IMR-90 (cell line): ENCODE results near the gene ILDR2. TPM values are rescaled to one million over a fixed set of nuclear protein-coding genes. Genes with fewer than 3 reads are reported as not detected.

Experiments used
- ATAC-seq: fragments of 200-7000 bp; cut with Tn5 transposase; 2 replicates; pipeline ENCODE4 v1.9.1; 2020; ENCODE audit warnings: low read depth, mild to moderate bottlenecking, moderate library complexity
- BruUV-seq: library from RNA; stranded (reverse); fragments of 400-500 nt; replicated peaks from 2 replicates; lab custom pipeline; 2021; lab: Mats Ljungman, UMichigan
- CTCF ChIA-PET: fragments of 300-600 bp; formaldehyde crosslinking; extraction: SDS; loops from one replicate; lab custom pipeline; 2021; ENCODE audit warnings: antibody characterized with exemption; lab: Yijun Ruan, JAX
- POLR2A ChIA-PET: fragments of 300-600 bp; sonication (Branson Sonifier 250); formaldehyde crosslinking; loops from one replicate; lab custom pipeline; 2022; ENCODE audit warnings: antibody characterized with exemption; ENCODE audit not compliant: unreplicated experiment; lab: Charles Lee
- DNase-seq: peaks from one replicate; pipeline ENCODE4 v3.0.0; 2013
- H2AFZ ChIP-seq: replicated peaks from 2 replicates; pipeline ENCODE3; 2013; ENCODE audit warnings: low read length, mild to moderate bottlenecking; ENCODE audit not compliant: poor library complexity
- H2AK5ac ChIP-seq: 2 replicates; pipeline ENCODE4 v1.6.1; 2013; ENCODE audit warnings: low read depth, low read length, inconsistent platforms
- H2AK9ac ChIP-seq: replicated peaks from 2 replicates; pipeline ENCODE3; 2013; ENCODE audit warnings: mild to moderate bottlenecking, low read depth, low read length, moderate library complexity; ENCODE audit not compliant: poor library complexity
- H2BK120ac ChIP-seq: 2 replicates; pipeline ENCODE4 v1.6.1; 2013; ENCODE audit warnings: low read depth, low read length, inconsistent platforms
- H2BK15ac ChIP-seq: 3 replicates; pipeline ENCODE4 v1.6.1; 2013; ENCODE audit warnings: low read depth, low read length, inconsistent platforms
- H2BK20ac ChIP-seq: 2 replicates; pipeline ENCODE4 v1.6.1; 2013; ENCODE audit warnings: low read depth, mild to moderate bottlenecking, inconsistent platforms, low read length, moderate library complexity
- H2BK5ac ChIP-seq: 2 replicates; pipeline ENCODE4 v1.6.1; 2013; ENCODE audit warnings: mild to moderate bottlenecking, low read depth, low read length, inconsistent platforms; ENCODE audit not compliant: poor library complexity, severe bottlenecking
- H3K14ac ChIP-seq: replicated peaks from 2 replicates; pipeline ENCODE4 v1.6.1; 2013; ENCODE audit warnings: low read depth, low read length, inconsistent platforms
- H3K18ac ChIP-seq: 2 replicates; pipeline ENCODE4 v1.6.1; 2013; ENCODE audit warnings: low read depth, low read length, control low read depth
- H3K23ac ChIP-seq: 2 replicates; pipeline ENCODE4 v1.6.1; 2013; ENCODE audit warnings: low read depth, low read length, inconsistent platforms
- H3K27ac ChIP-seq: 2 replicates; pipeline ENCODE4 v1.5.1; 2013; ENCODE audit warnings: mild to moderate bottlenecking, control low read depth, low read length; ENCODE audit not compliant: insufficient read depth
- H3K27me3 ChIP-seq: 2 replicates; pipeline ENCODE4 v1.6.1; 2013; ENCODE audit warnings: low read length; ENCODE audit not compliant: control insufficient read depth, insufficient read depth
- H3K36me3 ChIP-seq: 2 replicates; pipeline ENCODE4 v1.6.1; 2013; ENCODE audit warnings: low read length, mixed read lengths; ENCODE audit not compliant: control insufficient read depth, insufficient read depth
- H3K4ac ChIP-seq: 2 replicates; pipeline ENCODE4 v1.6.1; 2013; ENCODE audit warnings: low read depth, low read length, inconsistent platforms
- H3K4me1 ChIP-seq: 2 replicates; pipeline ENCODE4 v1.6.1; 2013; ENCODE audit warnings: low read length, mixed read lengths; ENCODE audit not compliant: control insufficient read depth, insufficient read depth
- H3K4me2 ChIP-seq: 2 replicates; pipeline ENCODE4 v1.6.1; 2013; ENCODE audit warnings: low read depth, mild to moderate bottlenecking, control low read depth, low read length, moderate library complexity
- H3K4me3 ChIP-seq: 2 replicates; pipeline ENCODE4 v1.5.1; 2013; ENCODE audit warnings: low read depth, mild to moderate bottlenecking, control low read depth, low read length, moderate library complexity; ENCODE audit not compliant: insufficient read depth
- H3K56ac ChIP-seq: 2 replicates; pipeline ENCODE4 v1.6.1; 2013; ENCODE audit warnings: low read length, inconsistent platforms; ENCODE audit not compliant: insufficient read depth; ENCODE audit errors: extremely low read depth
- H3K79me1 ChIP-seq, 2 experiments: 2 replicates each; pipeline ENCODE4 v1.6.1; 2013; ENCODE audit warnings: low read length in 2 of 2, inconsistent platforms in 1 of 2, low read depth in 1 of 2
- H3K9ac ChIP-seq: 2 replicates; pipeline ENCODE4 v1.6.1; 2013; ENCODE audit warnings: low read depth, low read length, control low read depth
- H3K9me1 ChIP-seq: 2 replicates; pipeline ENCODE4 v1.6.1; 2013; ENCODE audit warnings: low read length, inconsistent platforms; ENCODE audit not compliant: insufficient read depth
- H3K9me3 ChIP-seq: 2 replicates; pipeline ENCODE4 v1.6.1; 2013; ENCODE audit warnings: low read length; ENCODE audit not compliant: control insufficient read depth, insufficient read depth
- H4K20me1 ChIP-seq: 2 replicates; pipeline ENCODE4 v1.6.1; 2013; ENCODE audit warnings: low read length, inconsistent platforms; ENCODE audit not compliant: insufficient read depth
- H4K5ac ChIP-seq: 2 replicates; pipeline ENCODE4 v1.6.1; 2013; ENCODE audit warnings: mild to moderate bottlenecking, low read depth, low read length, control low read depth
- H4K8ac ChIP-seq, 2 experiments: 2 replicates each; pipeline ENCODE4 v1.6.1; 2013; ENCODE audit warnings: low read depth in 2 of 2, low read length in 2 of 2, control low read depth in 1 of 2, inconsistent platforms in 1 of 2
- H4K91ac ChIP-seq: 2 replicates; pipeline ENCODE4 v1.6.1; 2013; ENCODE audit warnings: low read depth, low read length, inconsistent platforms; ENCODE audit not compliant: insufficient read depth
- CEBPB ChIP-seq: IDR thresholded peaks from 2 replicates; pipeline ENCODE4 v1.6.1; 2012; ENCODE audit warnings: low read depth, low read length, improper control_type of control experiment
- CHD1 ChIP-seq: IDR thresholded peaks from 2 replicates; pipeline ENCODE4 v1.6.1; 2012; ENCODE audit warnings: low read depth, low read length, improper control_type of control experiment
- FOS ChIP-seq: fragments of 150-350 bp; IDR thresholded peaks from 2 replicates; pipeline ENCODE4 v1.6.1; 2016; ENCODE audit warnings: low read depth, low read length
- MXI1 ChIP-seq: IDR thresholded peaks from 2 replicates; pipeline ENCODE4 v1.6.1; 2012; ENCODE audit warnings: low read depth, mild to moderate bottlenecking, low read length, moderate library complexity, borderline replicate concordance
- RAD21 ChIP-seq: IDR thresholded peaks from 2 replicates; pipeline ENCODE4 v1.6.1; 2012; ENCODE audit warnings: low read length, improper control_type of control experiment
- SMC3 ChIP-seq: fragments of 150-350 bp; IDR thresholded peaks from 2 replicates; pipeline ENCODE4 v1.6.1; 2016; ENCODE audit warnings: low read depth, mild to moderate bottlenecking, antibody characterized with exemption, low read length, moderate library complexity
- WGBS, 2 experiments: methylation state at CpG; one replicate each; pipeline versions ENCODE4 v1.1.5 to v1.1.7; 2013; ENCODE audit warnings: missing lambda C conversion rate in 2 of 2; ENCODE audit not compliant: insufficient read length in 1 of 2; ENCODE audit errors: extremely low coverage in 2 of 2; 5-methylcytosine and 5-hydroxymethylcytosine counted together
- dilution Hi-C: fragments of 300-500 bp; cut with HindIII; formaldehyde crosslinking; loops from one replicate; pipeline ENCODE4 v1.14.3; 2018; ENCODE audit warnings: low sequenced_read_pairs; ENCODE audit not compliant: unreplicated experiment
- in situ Hi-C: fragments of 300-500 bp; cut with MboI; formaldehyde crosslinking; loops from 3 replicates; pipeline ENCODE4 v1.14.3; 2019; ENCODE audit warnings: low sequenced_read_pairs, inconsistent platforms, mixed read lengths
- intact Hi-C: fragments of 100-400 bp; cut with micrococcal nuclease; formaldehyde crosslinking; loops from 2 replicates; pipeline ENCODE4 v1.10.0; 2022
- polyA plus RNA-seq, 3 experiments: library from polyadenylated mRNA; depleted of rRNA; stranded (reverse); fragments of >200 nt; gene quantifications; 2 replicates each; pipeline ENCODE4 v1.2.3, GENCODE V29; 2012; ENCODE audit warnings: low replicate concordance in 1 of 3
- total RNA-seq: library from RNA; depleted of rRNA; stranded (reverse); fragments of >200 nt; gene quantifications from 2 replicates; pipeline ENCODE4 v1.2.3, GENCODE V29; 2012
- TF ChIP-seq, protein P1 (sequence below): fragments of 150-350 bp; IDR thresholded peaks from 2 replicates; pipeline ENCODE4 v1.6.1; 2016; ENCODE audit warnings: low read depth, mild to moderate bottlenecking, low read length, moderate library complexity, borderline replicate concordance

Gene ILDR2
- total and polyA plus RNA-seq, 2 of the 4 experiments (the other 2 are of a cell fraction) = under 0.01 TPM; not detected in 1

DNA sequence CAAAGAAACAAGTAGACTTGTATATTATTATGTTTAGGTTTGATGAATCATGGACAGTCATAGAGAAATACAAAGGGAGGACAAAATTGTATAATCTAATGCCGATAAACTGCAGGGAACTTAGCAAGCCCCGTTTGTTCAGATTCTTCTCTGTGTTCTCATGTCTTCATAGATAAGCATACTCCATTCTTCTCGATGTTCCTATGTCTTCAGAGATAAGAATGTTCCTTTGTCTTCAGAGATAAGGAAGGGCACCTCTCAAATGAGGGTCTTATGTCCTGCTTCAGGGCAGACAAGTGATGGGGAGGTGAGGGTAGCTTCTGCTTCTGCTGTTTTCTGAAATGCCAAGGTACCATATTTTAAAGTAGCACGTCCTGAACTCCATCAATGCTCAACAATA, 79.6 kb downstream of the ILDR2 start:
- no peak overlapping the region for H3K9ac ChIP-seq
- H3K27ac ChIP-seq = no peak overlapping the region
- TF ChIP-seq FOS (no peak), CHD1 (no peak), RAD21 (no peak), SMC3 (no peak), CEBPB (no peak), MXI1 (no peak)
- TF ChIP-seq, protein P1, sequence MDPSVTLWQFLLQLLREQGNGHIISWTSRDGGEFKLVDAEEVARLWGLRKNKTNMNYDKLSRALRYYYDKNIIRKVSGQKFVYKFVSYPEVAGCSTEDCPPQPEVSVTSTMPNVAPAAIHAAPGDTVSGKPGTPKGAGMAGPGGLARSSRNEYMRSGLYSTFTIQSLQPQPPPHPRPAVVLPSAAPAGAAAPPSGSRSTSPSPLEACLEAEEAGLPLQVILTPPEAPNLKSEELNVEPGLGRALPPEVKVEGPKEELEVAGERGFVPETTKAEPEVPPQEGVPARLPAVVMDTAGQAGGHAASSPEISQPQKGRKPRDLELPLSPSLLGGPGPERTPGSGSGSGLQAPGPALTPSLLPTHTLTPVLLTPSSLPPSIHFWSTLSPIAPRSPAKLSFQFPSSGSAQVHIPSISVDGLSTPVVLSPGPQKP = no peak
- H3K18ac ChIP-seq = no peak overlapping the region
- H3K56ac ChIP-seq = no peak overlapping the region
- DNase-seq = no peak
- H2AFZ ChIP-seq = no peak overlapping the region
- ChIA-PET CTCF (interaction anchor here (0.6 kb wide), 1 partner anchor 79 kb away, joined by 3 read pairs; no protein-coding TSS in a partner anchor), POLR2A (no interaction called here)
- no peak overlapping the region for H3K4me2 ChIP-seq
- dilution Hi-C loops (no loop called here), in situ Hi-C loops (no loop called here), intact Hi-C loops (no loop called here)
- no CpG with 5 or more reads among the region's 4 CpGs for WGBS, 2 experiments
- H2BK15ac ChIP-seq = no peak overlapping the region
- no peak overlapping the region for H4K5ac ChIP-seq
- H3K36me3 ChIP-seq = no peaks in the 10 kb centered on the region
- no peaks in the 10 kb centered on the region for H3K79me1 ChIP-seq
- H3K27me3 ChIP-seq = peaks cover 3% of the 10 kb centered on the region
- H2BK120ac ChIP-seq = no peak overlapping the region
- no TSS peak for BruUV-seq
- H4K20me1 ChIP-seq = no peaks in the 10 kb centered on the region
- H2BK5ac ChIP-seq = no peak overlapping the region
- H3K9me3 ChIP-seq = no peaks in the 10 kb centered on the region; the same call in 1 of the 2 replicates
- H2AK5ac ChIP-seq = no peak overlapping the region
- no peak overlapping the region for H3K14ac ChIP-seq
- H3K4ac ChIP-seq = no peak overlapping the region
- no peak overlapping the region for H4K91ac ChIP-seq
- H3K4me3 ChIP-seq = no peak overlapping the region
- no peak overlapping the region for H3K23ac ChIP-seq
- H3K9me1 ChIP-seq = no peaks in the 10 kb centered on the region; the same call in 1 of the 2 replicates
- no peak overlapping the region for H2AK9ac ChIP-seq
- no peak overlapping the region for H2BK20ac ChIP-seq
- no peak overlapping the region for H4K8ac ChIP-seq
- no peaks in the 10 kb centered on the region for H3K4me1 ChIP-seq
- no peak for ATAC-seq
